HEK293T (cell line): Measurements from ENCODE around the gene DNASE2.

ENCODE experiments used
- CTCF ChIA-PET: fragments of 350-600 bp; formaldehyde crosslinking; extraction: SDS; loops from one replicate; lab custom pipeline; 2021; ENCODE audit warnings: antibody characterized with exemption, inconsistent platforms; lab: Yijun Ruan, JAX
- POLR2A ChIA-PET: fragments of 350-600 bp; formaldehyde crosslinking; extraction: SDS; loops from one replicate; lab custom pipeline; 2020; ENCODE audit warnings: antibody characterized with exemption, inconsistent platforms; lab: Yijun Ruan, JAX
- DNase-seq: peaks from one replicate; pipeline ENCODE4 v3.0.0; 2012; ENCODE audit warnings: mixed read lengths; ENCODE audit errors: extremely low spot score
- BHLHE40 ChIP-seq: fragments of 450-650 bp; IDR thresholded peaks from 2 replicates; pipeline ENCODE4 v1.6.1; 2016; ENCODE audit warnings: mild to moderate bottlenecking, moderate library complexity, borderline replicate concordance
- CTBP1 ChIP-seq: fragments of 450-650 bp; IDR thresholded peaks from 2 replicates; pipeline ENCODE4 v1.6.1; 2016; ENCODE audit warnings: borderline replicate concordance
- ELF4 ChIP-seq: fragments of 450-650 bp; IDR thresholded peaks from 2 replicates; pipeline ENCODE4 v1.6.1; 2017; ENCODE audit warnings: antibody characterized with exemption
- FOXA1 ChIP-seq: fragments of 450-650 bp; IDR thresholded peaks from 2 replicates; pipeline ENCODE4 v1.6.1; 2016; ENCODE audit warnings: mild to moderate bottlenecking
- FOXK2 ChIP-seq: fragments of 450-650 bp; IDR thresholded peaks from 2 replicates; pipeline ENCODE4 v1.6.1; 2016; ENCODE audit warnings: mild to moderate bottlenecking
- FOXM1 ChIP-seq: fragments of 450-650 bp; IDR thresholded peaks from 2 replicates; pipeline ENCODE4 v1.6.1; 2017; ENCODE audit warnings: mild to moderate bottlenecking, borderline replicate concordance
- HDGF ChIP-seq: fragments of 450-650 bp; IDR thresholded peaks from 2 replicates; pipeline ENCODE4 v1.6.1; 2017; ENCODE audit warnings: antibody characterized with exemption, borderline replicate concordance
- L3MBTL2 ChIP-seq: fragments of 450-650 bp; conservative IDR thresholded peaks from 2 replicates; pipeline ENCODE4 v1.6.1; 2016; ENCODE audit warnings: mild to moderate bottlenecking
- LEF1 ChIP-seq: fragments of 450-650 bp; IDR thresholded peaks from 2 replicates; pipeline ENCODE4 v1.6.1; 2017; ENCODE audit warnings: mild to moderate bottlenecking, borderline replicate concordance
- NFRKB ChIP-seq: fragments of 450-650 bp; IDR thresholded peaks from 2 replicates; pipeline ENCODE4 v1.6.1; 2016; ENCODE audit warnings: mild to moderate bottlenecking, moderate library complexity
- PKNOX1 ChIP-seq: fragments of 450-650 bp; IDR thresholded peaks from 2 replicates; pipeline ENCODE4 v1.6.1; 2016
- SP1 ChIP-seq: fragments of 450-650 bp; IDR thresholded peaks from 2 replicates; pipeline ENCODE4 v1.6.1; 2017
- SUZ12 ChIP-seq: fragments of 450-650 bp; IDR thresholded peaks from 2 replicates; pipeline ENCODE4 v1.6.1; 2016; ENCODE audit warnings: mild to moderate bottlenecking
- ZNF384 ChIP-seq: fragments of 450-650 bp; IDR thresholded peaks from 2 replicates; pipeline ENCODE4 v1.6.1; 2016

DNASE2 gene

GRCh38 chr19:12828494-12828893, 52.8 kb downstream of the DNASE2 start:
- peak; percentile 70 for DNase-seq
- TF ChIP-seq SP1, result no peak
- TF ChIP-seq ELF4, result no peak
- TF ChIP-seq HDGF, result no peak
- no peak for TF ChIP-seq ZNF384
- TF ChIP-seq LEF1, result no peak
- TF ChIP-seq L3MBTL2, result no peak
- TF ChIP-seq NFRKB, result no peak
- no peak for TF ChIP-seq FOXA1
- TF ChIP-seq PKNOX1, result no peak
- no peak for TF ChIP-seq BHLHE40
- TF ChIP-seq CTBP1, result no peak
- no peak for TF ChIP-seq FOXM1
- POLR2A ChIA-PET, result interaction anchor here (0.6 kb wide), 1 partner anchor 37 kb away, joined by 3 read pairs; the partner anchor contains the start of gene JUNB
- CTCF ChIA-PET, result interaction anchor here (0.6 to 1.6 kb wide), 5 partner anchors 18 to 282 kb away, joined by 3 to 4 read pairs (median 3); no protein-coding TSS in a partner anchor

DNA sequence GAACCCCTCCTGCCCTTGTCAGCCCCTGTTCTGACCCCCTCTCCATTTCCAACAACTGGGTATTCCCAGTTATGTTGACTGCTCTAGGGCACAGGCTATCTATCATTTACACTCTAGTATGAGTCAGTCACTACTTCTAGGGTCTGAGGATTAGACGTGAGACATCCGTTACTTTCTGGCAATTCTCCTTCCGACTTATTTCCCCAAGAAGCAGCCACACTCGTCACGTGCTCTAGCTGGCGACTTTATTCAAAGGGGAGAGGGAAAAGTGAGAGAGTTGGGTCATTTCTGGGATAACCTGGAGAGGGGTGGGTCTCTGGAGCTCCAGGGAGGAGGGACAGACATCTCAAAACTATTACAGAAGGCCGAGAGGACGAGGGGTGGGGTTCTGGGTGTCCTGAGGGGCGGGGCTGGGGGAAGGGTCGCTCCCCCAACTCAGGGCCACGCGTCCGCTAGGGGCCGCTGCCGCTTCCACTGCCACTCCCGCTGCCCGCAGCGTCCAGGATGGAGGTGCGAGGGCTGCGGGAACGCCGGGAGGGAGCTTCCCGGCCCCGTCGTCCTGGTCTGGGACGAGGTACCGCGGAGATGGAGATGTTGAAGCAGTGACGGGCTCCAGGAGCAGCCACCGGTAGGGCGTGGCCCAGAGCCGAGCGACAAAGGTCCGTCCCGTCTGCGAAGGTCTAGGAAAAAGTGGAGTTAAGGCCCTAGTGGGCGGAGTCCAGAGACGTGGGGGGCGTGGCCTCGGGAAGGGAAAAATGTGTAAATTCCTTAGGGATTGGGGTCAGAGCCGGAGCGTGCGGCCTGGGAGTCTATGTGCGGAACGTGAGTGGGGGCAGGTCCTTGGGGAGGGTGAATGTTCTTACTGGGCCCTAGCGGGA, 55.8 kb downstream of the DNASE2 start:
- CTCF ChIA-PET, result interaction anchor here (1.3 kb wide), 1 partner anchor 22 kb away, joined by 4 read pairs; no protein-coding TSS in a partner anchor
- TF ChIP-seq L3MBTL2 (peak; percentile 75), FOXK2 (no peak), SUZ12 (no peak), HDGF (no peak)
- POLR2A ChIA-PET, result interaction anchor here (0.9 to 1.5 kb wide), 4 partner anchors 9 to 68 kb away, joined by 3 to 5 read pairs (median 3); partner anchors contain the start of genes RNASEH2A and RTBDN

More for the DNA sequence above, 55.8 kb downstream of the DNASE2 start:
- DNase-seq, result peak; percentile 59
